Measurements from ENCODE around the gene CCDC102A. TPM values are rescaled to one million over a fixed set of nuclear protein-coding genes. Genes with fewer than 3 reads are reported as not detected.

CCDC102A gene
- total RNA-seq, 1 donor from 2014 or later, result 11.3 TPM

DNA sequence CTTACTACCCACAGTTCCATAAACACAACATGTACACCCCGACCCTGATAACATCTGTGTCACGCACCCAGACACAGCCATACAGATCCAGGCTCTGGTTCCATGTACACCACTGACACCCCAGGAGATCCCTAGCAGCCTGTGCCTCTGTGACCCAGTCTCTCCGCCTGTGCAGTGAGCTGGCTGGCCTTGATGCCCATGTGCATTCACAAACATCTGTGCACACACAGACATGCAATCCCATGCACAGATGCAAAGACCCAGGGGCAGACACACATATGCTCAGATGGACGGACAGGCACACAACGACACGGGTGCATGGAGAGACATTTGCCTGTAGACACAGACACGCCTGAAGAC, 4.1 kb downstream of the CCDC102A start:
- Histone ChIP-seq H3K4me1 (peaks cover 55% of the 10 kb centered on the region), H3K4me3 (no peak overlapping the region), H3K27me3 (no peaks in the 10 kb centered on the region), H3K9me3 (no peaks in the 10 kb centered on the region), H3K27ac (no peak overlapping the region), H3K36me3 (no peaks in the 10 kb centered on the region)
- ATAC-seq, result no peak
- intact Hi-C loops (cut with DNase I), result no loop called here
- peak; percentile 40 for DNase-seq
- TF ChIP-seq, protein P1, sequence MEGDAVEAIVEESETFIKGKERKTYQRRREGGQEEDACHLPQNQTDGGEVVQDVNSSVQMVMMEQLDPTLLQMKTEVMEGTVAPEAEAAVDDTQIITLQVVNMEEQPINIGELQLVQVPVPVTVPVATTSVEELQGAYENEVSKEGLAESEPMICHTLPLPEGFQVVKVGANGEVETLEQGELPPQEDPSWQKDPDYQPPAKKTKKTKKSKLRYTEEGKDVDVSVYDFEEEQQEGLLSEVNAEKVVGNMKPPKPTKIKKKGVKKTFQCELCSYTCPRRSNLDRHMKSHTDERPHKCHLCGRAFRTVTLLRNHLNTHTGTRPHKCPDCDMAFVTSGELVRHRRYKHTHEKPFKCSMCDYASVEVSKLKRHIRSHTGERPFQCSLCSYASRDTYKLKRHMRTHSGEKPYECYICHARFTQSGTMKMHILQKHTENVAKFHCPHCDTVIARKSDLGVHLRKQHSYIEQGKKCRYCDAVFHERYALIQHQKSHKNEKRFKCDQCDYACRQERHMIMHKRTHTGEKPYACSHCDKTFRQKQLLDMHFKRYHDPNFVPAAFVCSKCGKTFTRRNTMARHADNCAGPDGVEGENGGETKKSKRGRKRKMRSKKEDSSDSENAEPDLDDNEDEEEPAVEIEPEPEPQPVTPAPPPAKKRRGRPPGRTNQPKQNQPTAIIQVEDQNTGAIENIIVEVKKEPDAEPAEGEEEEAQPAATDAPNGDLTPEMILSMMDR (IDR thresholded peaks at IDR 0.05), result no peak

DNA sequence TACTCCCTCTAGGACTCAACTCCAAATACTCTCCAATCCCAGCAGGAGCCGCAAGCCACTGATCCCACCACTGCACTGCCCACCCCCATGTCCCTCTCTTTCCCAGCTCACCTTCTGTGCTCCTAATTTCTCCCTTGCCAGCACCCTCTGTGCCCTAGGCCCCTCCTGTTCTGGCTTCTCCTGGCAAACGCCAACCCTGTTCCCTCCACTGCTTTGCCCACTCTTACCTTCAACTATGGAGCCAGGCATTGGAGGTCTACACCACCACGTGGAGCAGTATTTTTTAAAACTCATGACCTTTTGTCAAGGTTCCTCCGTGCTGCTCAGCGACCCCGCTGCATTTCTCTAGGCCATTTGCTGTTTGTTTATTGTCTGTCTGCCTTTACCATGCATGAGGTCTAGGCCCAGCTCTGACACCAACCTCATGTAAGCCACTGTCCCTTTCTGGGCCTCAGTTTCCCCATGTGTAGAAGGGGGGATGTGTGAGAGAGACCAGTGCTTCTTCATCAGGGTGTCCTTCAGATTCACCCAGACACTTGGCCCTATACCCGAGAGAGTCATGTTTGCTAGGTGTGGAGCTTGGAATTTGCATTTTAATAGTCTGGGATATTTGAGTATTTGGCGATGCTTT, 4.6 kb downstream of the CCDC102A start:
- Histone ChIP-seq H3K27me3 (no peaks in the 10 kb centered on the region), H3K36me3 (no peaks in the 10 kb centered on the region), H3K9me3 (no peaks in the 10 kb centered on the region), H3K4me1 (peaks cover 50% of the 10 kb centered on the region), H3K4me3 (no peak overlapping the region), H3K27ac (no peak overlapping the region)
- intact Hi-C loops (cut with DNase I), result no loop called here
- DNase-seq (peak; percentile 30), ATAC-seq (no peak)
- TF ChIP-seq, protein P1 (IDR thresholded peaks at IDR 0.05), result no peak

DNA sequence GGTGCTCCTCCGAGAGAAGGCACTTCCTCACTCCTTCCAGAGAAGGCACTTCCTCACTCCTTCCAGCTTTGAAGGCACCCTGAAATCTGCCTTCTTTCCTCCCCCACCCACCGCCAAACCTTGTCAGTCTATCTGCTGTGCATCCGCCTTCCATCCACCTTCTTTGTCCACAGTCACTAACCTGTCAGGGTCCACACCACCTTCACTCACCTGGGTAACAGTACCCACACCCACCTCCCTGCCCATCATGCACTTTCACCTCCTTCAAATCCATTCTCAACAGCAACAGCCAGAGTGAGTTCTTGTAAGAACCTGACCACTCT, 5.2 kb downstream of the CCDC102A start:
- no peak overlapping the region for H3K4me3 ChIP-seq
- H3K27ac ChIP-seq, result no peak overlapping the region
- no peaks in the 10 kb centered on the region for H3K36me3 ChIP-seq
- intact Hi-C loops (cut with DNase I), result no loop called here
- TF ChIP-seq, protein P1 (IDR thresholded peaks at IDR 0.05), result no peak
- H3K27me3 ChIP-seq, result no peaks in the 10 kb centered on the region
- no peaks in the 10 kb centered on the region for H3K9me3 ChIP-seq
- ATAC-seq (no peak), DNase-seq (no peak)
- H3K4me1 ChIP-seq, result peaks cover 48% of the 10 kb centered on the region

DNA sequence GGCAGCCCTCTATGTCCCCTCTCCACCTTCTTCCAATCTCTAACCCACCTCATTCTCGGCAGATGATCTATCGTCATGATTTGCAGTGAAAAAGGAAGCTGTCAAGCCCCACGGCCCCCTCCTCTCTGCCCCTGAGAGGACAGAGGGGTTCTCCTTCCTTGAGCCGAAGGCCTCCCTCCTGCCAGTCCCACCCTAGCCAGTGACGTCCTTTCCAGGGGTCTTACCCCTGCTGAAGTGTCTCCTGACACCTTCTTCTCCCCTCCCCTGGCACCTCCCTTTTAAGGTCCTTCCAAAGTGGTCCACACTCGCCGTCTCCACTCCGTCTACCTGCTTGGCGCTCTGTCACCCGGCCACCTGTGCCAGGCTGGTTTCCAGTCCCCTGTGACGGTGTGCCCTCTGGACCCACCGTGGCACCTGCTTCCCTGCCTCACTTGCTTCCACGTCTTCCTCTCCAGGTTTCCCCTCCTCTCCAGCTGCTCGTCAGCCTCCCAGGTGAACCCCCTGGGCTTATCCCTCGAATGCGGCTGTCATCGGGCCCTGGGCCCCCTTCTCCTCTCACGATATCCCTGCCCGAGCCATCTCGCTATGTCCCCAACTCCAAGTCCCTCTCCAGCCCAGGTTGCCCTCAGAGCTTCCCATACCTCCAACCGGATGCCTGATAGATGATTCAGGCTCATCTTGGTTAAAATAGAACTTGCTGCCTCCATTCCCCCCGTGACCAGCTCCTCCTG, 5.7 kb downstream of the CCDC102A start:
- Histone ChIP-seq H3K4me3 (no peak overlapping the region), H3K27ac (peak overlapping the region; percentile 68), H3K9me3 (no peaks in the 10 kb centered on the region), H3K4me1 (peaks cover 48% of the 10 kb centered on the region), H3K36me3 (no peaks in the 10 kb centered on the region), H3K27me3 (no peaks in the 10 kb centered on the region)
- DNase-seq (peak; percentile 57), ATAC-seq (no peak)
- intact Hi-C loops (cut with DNase I), result no loop called here
- TF ChIP-seq, protein P1 (IDR thresholded peaks at IDR 0.05), result no peak

DNA sequence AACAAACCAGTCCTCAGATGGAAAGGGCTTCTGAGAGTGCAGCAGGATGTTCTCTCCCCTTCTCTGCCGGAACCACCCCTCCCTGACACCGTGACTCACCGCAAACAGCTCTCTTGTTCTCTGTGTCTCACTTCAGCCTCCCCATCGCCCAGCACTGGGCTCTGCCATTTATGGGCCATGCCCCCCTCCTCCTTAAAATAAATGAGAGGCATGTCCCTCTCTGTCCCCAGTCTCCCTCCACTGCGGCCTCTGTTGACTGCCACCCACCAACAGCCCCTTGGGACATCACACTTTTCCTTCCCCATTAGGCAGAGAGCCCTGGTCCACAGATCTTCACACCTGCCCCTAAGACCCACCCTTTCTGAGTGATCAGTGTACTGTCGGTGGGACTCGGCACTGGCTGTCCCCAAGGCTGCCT, 6.3 kb downstream of the CCDC102A start:
- TF ChIP-seq, protein P1 (IDR thresholded peaks at IDR 0.05), result no peak
- Histone ChIP-seq H3K4me1 (peaks cover 43% of the 10 kb centered on the region), H3K36me3 (no peaks in the 10 kb centered on the region), H3K4me3 (no peak overlapping the region), H3K27me3 (no peaks in the 10 kb centered on the region), H3K27ac (peak overlapping the region; percentile 68), H3K9me3 (no peaks in the 10 kb centered on the region)
- DNase-seq, result peak; percentile 65
- intact Hi-C loops (cut with DNase I), result no loop called here
- peak; percentile 26 for ATAC-seq

Data from upper lobe of right lung (tissue), 1 donor.